ENCODE data around the gene SPDYE1. TPM values are rescaled to one million over a fixed set of nuclear protein-coding genes. Genes with fewer than 3 reads are reported as not detected.

SPDYE1 gene
- total RNA-seq, 1 experiment from 2014 or later = not detected

Other genes starting within 250 kb of the SPDYE1 start
- gene BLVRA, start 239.2 kb upstream of the SPDYE1 start, total RNA-seq (2014; rRNA removed) = 30.7 and 38.5 TPM in 2 replicates
- 153 and 156 TPM in 2 replicates for gene MRPS24, start 128.4 kb upstream of the SPDYE1 start, total RNA-seq (2014; rRNA removed)
- 30.8 and 32.0 TPM in 2 replicates for gene URGCP, start 91.3 kb upstream of the SPDYE1 start, total RNA-seq (2014; rRNA removed)
- 16.2 and 22.2 TPM in 2 replicates for gene UBE2D4, start 71.5 kb upstream of the SPDYE1 start, total RNA-seq (2014; rRNA removed)
- 226 and 271 TPM in 2 replicates for gene DBNL, start 46.8 kb downstream of the SPDYE1 start, total RNA-seq (2014; rRNA removed)
- not detected in 2 replicates for gene PGAM2, start 67.7 kb downstream of the SPDYE1 start, total RNA-seq (2014; rRNA removed)
- gene POLM, start 84.6 kb downstream of the SPDYE1 start, total RNA-seq (2014; rRNA removed) = 18.4 and 19.4 TPM in 2 replicates
- gene AEBP1, start 106.4 kb downstream of the SPDYE1 start, total RNA-seq (2014; rRNA removed) = not detected in 2 replicates
- 193 and 201 TPM in 2 replicates for gene POLD2, start 125.7 kb downstream of the SPDYE1 start, total RNA-seq (2014; rRNA removed)
- not detected in 2 replicates for gene MYL7, start 143.4 kb downstream of the SPDYE1 start, total RNA-seq (2014; rRNA removed)
- gene GCK, start 191.5 kb downstream of the SPDYE1 start, total RNA-seq (2014; rRNA removed) = not detected in 2 replicates
- gene YKT6, start 203.1 kb downstream of the SPDYE1 start, total RNA-seq (2014; rRNA removed) = 136 TPM in 2 replicates

Data from LHCN-M2 (cell line).